Epithelial cell of proximal tubule (primary cell): ENCODE results near the gene BRD3OS. TPM values are rescaled to one million over a fixed set of nuclear protein-coding genes. Genes with fewer than 3 reads are reported as not detected.

Experiments used
- DNase-seq: peaks from one replicate; pipeline ENCODE4 v3.0.0-alpha.2; 2011; ENCODE audit warnings: low read depth
- H3K4me3 ChIP-seq: 2 replicates; pipeline ENCODE4 v1.5.1; 2011; ENCODE audit warnings: low read depth, mild to moderate bottlenecking, low read length
- CTCF ChIP-seq: conservative IDR thresholded peaks from 2 replicates; pipeline ENCODE4 v1.5.1; 2012; ENCODE audit warnings: low read depth, mild to moderate bottlenecking, low read length
- total RNA-seq: library from RNA; depleted of rRNA; stranded (reverse); fragments of >200 nt; gene quantifications from 2 replicates; pipeline ENCODE4 v1.2.3, GENCODE V29; 2015

The BRD3OS gene
- total RNA-seq, 1 donor from 2014 or later: 22.7 TPM

GRCh38 chr9:134026981-134027380 lies 1.7 kb downstream of the BRD3OS start:
- TF ChIP-seq CTCF: no peak
- no peak for DNase-seq
- H3K4me3 ChIP-seq: no peak overlapping the region

GRCh38 chr9:134027561-134027960 lies 2.3 kb downstream of the BRD3OS start:
- TF ChIP-seq CTCF: no peak
- H3K4me3 ChIP-seq: no peak overlapping the region
- no peak for DNase-seq

- no peak for TF ChIP-seq CTCF
- no peak for DNase-seq
- H3K4me3 ChIP-seq: no peak overlapping the region
These were observed 2.8 kb downstream of the BRD3OS start for GRCh38 chr9:134028076-134028475.

- no peak for TF ChIP-seq CTCF
- no peak overlapping the region for H3K4me3 ChIP-seq
- DNase-seq: no peak
These were observed 3.4 kb downstream of the BRD3OS start for GRCh38 chr9:134028575-134029247.

GRCh38 chr9:134029248-134030226 lies 4.3 kb downstream of the BRD3OS start:
- DNase-seq: no peak
- H3K4me3 ChIP-seq: no peak overlapping the region
- TF ChIP-seq CTCF: no peak

GRCh38 chr9:134030821-134031470 lies 5.7 kb downstream of the BRD3OS start:
- no peak for TF ChIP-seq CTCF
- no peak for DNase-seq
- no peak overlapping the region for H3K4me3 ChIP-seq
